HFF-Myc (cell line): ENCODE measurements around the gene GLRX5.

Experiments used
- DNase-seq: peaks from one replicate; pipeline ENCODE4 v3.0.0-alpha.2; 2011; ENCODE audit warnings: low read depth; ENCODE audit errors: extremely low read depth
- H3K4me3 ChIP-seq: replicated peaks from 2 replicates; pipeline ENCODE4 v1.5.1; 2011; ENCODE audit warnings: low read depth, mild to moderate bottlenecking, control low read depth, low read length
- CTCF ChIP-seq: IDR thresholded peaks from 2 replicates; pipeline ENCODE4 v1.5.1; 2012; ENCODE audit warnings: mild to moderate bottlenecking, low read depth, low read length, control low read depth; ENCODE audit errors: missing control alignments

Gene GLRX5

DNA sequence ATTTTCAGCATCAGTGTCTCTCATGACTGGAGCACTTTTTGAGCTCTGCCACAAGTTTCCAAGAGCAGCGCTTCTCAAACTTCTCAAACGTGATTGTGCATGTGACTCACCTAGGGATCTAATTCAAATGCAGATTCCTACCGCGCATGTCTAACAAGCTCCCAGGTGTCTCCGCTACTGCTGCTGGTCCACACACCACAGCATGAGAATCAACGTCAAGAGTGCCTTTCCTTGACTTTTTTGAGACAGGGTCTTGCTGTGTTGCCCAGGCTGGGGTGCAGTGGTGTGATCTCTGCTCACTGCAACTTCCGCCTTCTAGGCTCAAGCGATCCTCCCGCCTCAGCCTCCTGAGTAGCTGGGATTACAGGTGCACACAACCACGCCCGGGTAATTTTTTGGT is 22.4 kb downstream of the GLRX5 start:
- no peak for DNase-seq
- TF ChIP-seq CTCF = no peak
- no peak overlapping the region for H3K4me3 ChIP-seq

GRCh38 chr14:95557832-95558231 is 23.0 kb downstream of the GLRX5 start:
- H3K4me3 ChIP-seq = no peak overlapping the region
- no peak for TF ChIP-seq CTCF
- DNase-seq = no peak

DNA sequence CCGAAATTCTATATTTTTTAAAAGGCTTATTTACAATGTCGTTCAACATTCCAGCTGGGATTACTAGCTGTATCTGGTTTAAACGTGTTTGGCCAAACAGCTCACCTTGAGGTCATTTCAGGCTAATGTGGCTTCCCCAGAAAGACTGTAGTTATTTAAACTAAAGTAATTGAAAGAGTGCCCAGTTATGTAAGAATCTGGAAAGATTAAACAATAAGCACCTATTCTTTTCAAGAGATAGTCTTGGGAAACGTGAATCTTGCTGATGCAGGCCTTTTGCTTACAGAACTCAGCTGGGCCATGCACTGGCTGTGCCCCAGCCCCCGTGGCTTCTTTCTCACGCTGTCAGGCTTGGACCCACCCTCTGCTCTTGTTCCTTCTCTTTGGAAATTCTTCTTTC is 24.4 kb downstream of the GLRX5 start:
- no peak for DNase-seq
- H3K4me3 ChIP-seq = no peak overlapping the region
- TF ChIP-seq CTCF = no peak

GRCh38 chr14:95561001-95561412 is 26.2 kb downstream of the GLRX5 start:
- peak; percentile 92 for TF ChIP-seq CTCF
- H3K4me3 ChIP-seq = no peak overlapping the region
- DNase-seq = peak; percentile 82

GRCh38 chr14:95562892-95563685 is 28.2 kb downstream of the GLRX5 start:
- no peak overlapping the region for H3K4me3 ChIP-seq
- no peak for DNase-seq
- no peak for TF ChIP-seq CTCF

- DNase-seq = no peak
- TF ChIP-seq CTCF = no peak
- no peak overlapping the region for H3K4me3 ChIP-seq
These were observed 29.2 kb downstream of the GLRX5 start for GRCh38 chr14:95564060-95564459.

- no peak for DNase-seq
These were observed 34.6 kb downstream of the GLRX5 start for GRCh38 chr14:95569440-95569839.

More at GRCh38 chr14:95569440-95569839, 34.6 kb downstream of the GLRX5 start:
- TF ChIP-seq CTCF = no peak
- H3K4me3 ChIP-seq = no peak overlapping the region
